K562 (cell line): Measurements from ENCODE around the gene LMOD1. TPM values are rescaled to one million over a fixed set of nuclear protein-coding genes. Genes with fewer than 3 reads are reported as not detected.

Experiments used
- ATAC-seq: fragments of 200-7000 bp; cut with Tn5 transposase; 3 replicates; pipeline ENCODE4 v1.9.1; 2020; ENCODE audit warnings: moderate library complexity
- BruUV-seq: library from RNA; stranded (reverse); fragments of 400-500 nt; replicated peaks from 2 replicates; lab custom pipeline; 2021; lab: Mats Ljungman, UMichigan
- CTCF ChIA-PET: fragments of 300-600 bp; formaldehyde crosslinking; extraction: SDS; loops from one replicate; lab custom pipeline; 2021; ENCODE audit warnings: low intra/inter-chr PET ratio; lab: Yijun Ruan, JAX
- POLR2A ChIA-PET: fragments of 300-600, 350-650 bp; sonication (Branson Sonifier 250); formaldehyde crosslinking; extraction: SDS; loops from one replicate; lab custom pipeline; 2021; ENCODE audit warnings: antibody characterized with exemption, inconsistent platforms; lab: Yijun Ruan, JAX
- DNase-seq, 4 experiments: peaks; one replicate each; pipeline versions ENCODE4 v3.0.0 to v3.0.0-alpha.2; 2011 to 2018; ENCODE audit warnings: low spot score in 3 of 4, mixed read lengths in 3 of 4; ENCODE audit errors: extremely low read depth in 1 of 4
- FAIRE-seq: peaks from 2 replicates; lab custom pipeline; 2011; peaks lifted over from hg19 to GRCh38; lab: Jason Lieb, UNC
- H2AFZ ChIP-seq: 2 replicates; pipeline ENCODE4 v1.6.0; 2011; ENCODE audit warnings: low read depth, low read length, control low read depth, inconsistent platforms
- H3K27ac ChIP-seq: fragments of 200-600 bp; 3 replicates; pipeline ENCODE4 v1.8.0; 2011; ENCODE audit warnings: low read depth, mild to moderate bottlenecking, control low read depth, inconsistent platforms, low read length, moderate library complexity, mixed read lengths; ENCODE audit errors: extremely low read depth
- H3K27me3 ChIP-seq, 2 experiments: fragments of 300-600 bp in 1 of 2; 2 replicates in 1 of 2; 3 replicates in 1 of 2; pipeline versions ENCODE4 v1.6.0 to v1.8.0; 2011; ENCODE audit warnings: inconsistent platforms in 2 of 2, low read length in 2 of 2, mild to moderate bottlenecking in 1 of 2, mixed read lengths in 1 of 2, moderate library complexity in 1 of 2; ENCODE audit not compliant: control insufficient read depth in 2 of 2, insufficient read depth in 2 of 2
- H3K36me3 ChIP-seq: fragments of 300-600 bp; 3 replicates; pipeline ENCODE4 v1.8.0; 2011; ENCODE audit warnings: mild to moderate bottlenecking, low read length, inconsistent platforms; ENCODE audit not compliant: control insufficient read depth, insufficient read depth
- H3K4me1 ChIP-seq, 2 experiments: fragments of 200-600 bp in 1 of 2; replicated peaks in 1 of 2; 2 replicates in 1 of 2; 3 replicates in 1 of 2; pipeline versions ENCODE4 v1.5.1 to v1.8.0; 2011; ENCODE audit warnings: inconsistent platforms in 2 of 2, low read length in 2 of 2, mild to moderate bottlenecking in 1 of 2, mixed read lengths in 1 of 2, moderate library complexity in 1 of 2; ENCODE audit not compliant: control insufficient read depth in 2 of 2, insufficient read depth in 2 of 2
- H3K4me2 ChIP-seq: 2 replicates; pipeline ENCODE4 v1.6.1; 2011; ENCODE audit warnings: low read length, control low read depth, inconsistent platforms, mixed read lengths; ENCODE audit not compliant: insufficient read depth
- H3K4me3 ChIP-seq: fragments of 200-600 bp; sonication (generic), shearing (Covaris generic); 2 replicates; pipeline ENCODE4 v1.5.1; 2016; ENCODE audit warnings: control low read depth, inconsistent platforms
- H3K79me2 ChIP-seq: fragments of 200-600 bp; 3 replicates; pipeline ENCODE4 v1.8.0; 2011; ENCODE audit warnings: low read length, inconsistent platforms; ENCODE audit not compliant: control insufficient read depth, insufficient read depth
- H3K9ac ChIP-seq, 2 experiments: 2 replicates each; pipeline versions ENCODE4 v1.6.0 to v1.6.1; 2011; ENCODE audit warnings: low read depth in 2 of 2, low read length in 2 of 2, control low read depth in 1 of 2, inconsistent platforms in 1 of 2, mild to moderate bottlenecking in 1 of 2, mixed read lengths in 1 of 2; ENCODE audit not compliant: insufficient read depth in 1 of 2
- H3K9me1 ChIP-seq: one replicate; pipeline ENCODE4 v1.6.0; 2011; ENCODE audit warnings: inconsistent platforms, mild to moderate bottlenecking, low read length, moderate library complexity; ENCODE audit not compliant: control insufficient read depth, insufficient read depth
- H3K9me3 ChIP-seq: replicated peaks from 2 replicates; pipeline ENCODE4 v1.5.1; 2011; ENCODE audit warnings: low read depth, low read length, inconsistent platforms; ENCODE audit not compliant: control insufficient read depth, insufficient read depth
- H4K20me1 ChIP-seq: replicated peaks from 2 replicates; pipeline ENCODE4 v1.6.1; 2011; ENCODE audit warnings: low read length, inconsistent platforms, mixed read lengths; ENCODE audit not compliant: control insufficient read depth, insufficient read depth
- CHCHD3 ChIP-seq: fragments of 250-450 bp; sonication (Bioruptor Pico); IDR thresholded peaks from 2 replicates; pipeline ENCODE4 v2.1.2; 2022; ENCODE audit warnings: mild to moderate bottlenecking
- ILF3 ChIP-seq: fragments of 450-650 bp; IDR thresholded peaks from 2 replicates; pipeline ENCODE4 v1.6.1; 2018; ENCODE audit warnings: antibody characterized with exemption, mild to moderate bottlenecking, moderate library complexity, borderline replicate concordance
- PCBP1 ChIP-seq: fragments of 200-400 bp; formaldehyde crosslinking; IDR thresholded peaks from 2 replicates; pipeline ENCODE4 v1.6.1; 2018; ENCODE audit warnings: mild to moderate bottlenecking, low read depth, low read length; ENCODE audit not compliant: poor library complexity, severe bottlenecking
- SAP30 ChIP-seq: fragments of 200-600 bp; sonication (generic); IDR thresholded peaks from 2 replicates; pipeline ENCODE4 v1.6.1; 2012; ENCODE audit warnings: borderline replicate concordance, low read depth, mild to moderate bottlenecking, moderate library complexity, low read length, control low read depth, inconsistent platforms; ENCODE audit not compliant: insufficient read depth, poor library complexity, severe bottlenecking
- TRIM25 ChIP-seq: fragments of 450-650 bp; IDR thresholded peaks from 2 replicates; pipeline ENCODE4 v1.7.0; 2016; ENCODE audit warnings: borderline replicate concordance
- XRCC3 ChIP-seq: fragments of 450-650 bp; IDR thresholded peaks from 2 replicates; pipeline ENCODE4 v1.6.1; 2017; ENCODE audit warnings: mild to moderate bottlenecking, moderate library complexity
- ZEB2 ChIP-seq: fragments of 450-650 bp; IDR thresholded peaks from 2 replicates; pipeline ENCODE4 v1.6.1; 2016
- ZNF121 ChIP-seq: sonication (generic); formaldehyde crosslinking; conservative IDR thresholded peaks from 2 replicates; pipeline ENCODE4 v1.8.0; 2022; ENCODE audit warnings: missing genetic modification reagents
- ZNF124 ChIP-seq: sonication (generic); formaldehyde crosslinking; IDR thresholded peaks from 2 replicates; pipeline ENCODE4 v1.8.1; 2022; ENCODE audit warnings: missing genetic modification reagents
- ZNF561 ChIP-seq: fragments of 450-650 bp; formaldehyde crosslinking; conservative IDR thresholded peaks from 2 replicates; pipeline ENCODE4 v1.4.0; 2020; ENCODE audit warnings: mild to moderate bottlenecking, moderate library complexity
- ZNF57 ChIP-seq: fragments of 450-650 bp; formaldehyde crosslinking; IDR thresholded peaks from 2 replicates; pipeline ENCODE4 v1.4.0; 2020; ENCODE audit warnings: mild to moderate bottlenecking, moderate library complexity
- ZNF696 ChIP-seq: fragments of 250-450 bp; sonication (Bioruptor Pico); conservative IDR thresholded peaks from 2 replicates; pipeline ENCODE4 v1.4.0; 2020; ENCODE audit warnings: mild to moderate bottlenecking, moderate library complexity
- WGBS: fragments of 100-300 bp; shearing (Covaris generic); methylation state at CpG from one replicate; pipeline ENCODE4 v1.1.6; 2016; ENCODE audit warnings: low coverage, mixed read lengths; ENCODE audit not compliant: insufficient coverage; ENCODE audit errors: missing lambda C conversion rate; 5-methylcytosine and 5-hydroxymethylcytosine counted together
- in situ Hi-C: fragments of 300-500 bp; cut with MboI; formaldehyde crosslinking; loops from 4 replicates; pipeline ENCODE4 v1.15.0; 2018; ENCODE audit warnings: inconsistent platforms, mixed read lengths
- intact Hi-C: fragments of 100-400 bp; cut with micrococcal nuclease; formaldehyde crosslinking; loops from 2 replicates; pipeline ENCODE4 v1.14.2; 2022
- polyA plus RNA-seq, 8 experiments: library from polyadenylated mRNA; depleted of rRNA in 4 of 8; stranded (reverse) in 5 of 8; unstranded in 3 of 8; fragments of >200 nt; fragmentation: Nextera tagmentation in 2 of 8; fragmentation: Illumina TruSeq in 1 of 8; extraction: Ambion mirVana in 2 of 8; extraction: Trizol in 1 of 8; gene quantifications; 2 replicates each; pipeline versions ENCODE4 v1.2.1 to v1.2.3, GENCODE V29; 2011 to 2014; ENCODE audit warnings: inconsistent platforms in 1 of 8, missing spikeins in 1 of 8
- total RNA-seq, 7 experiments: library from RNA; depleted of rRNA in 6 of 7; stranded (reverse); fragments of >200 nt in 6 of 7; fragmentation: Illumina TruSeq in 2 of 7; extraction: Trizol in 2 of 7; gene quantifications; 2 replicates each; pipeline versions ENCODE4 v1.2.1 to v1.2.3, GENCODE V29; 2011 to 2021; ENCODE audit warnings: low replicate concordance in 1 of 7
- TF ChIP-seq, protein P1 (sequence below): sonication (generic); formaldehyde crosslinking; IDR thresholded peaks from 2 replicates; pipeline ENCODE4 v1.9.0; 2022; ENCODE audit warnings: mild to moderate bottlenecking, missing genetic modification reagents

Gene LMOD1
- total and polyA plus RNA-seq, 9 of the 15 experiments (the other 6 are each of a cell fraction or from before 2014, with no cell fraction given): 0.03 to 0.54 (median 0.38) TPM; not detected in 1

GRCh38 chr1:201914456-201915235, 31.7 kb downstream of the LMOD1 start (continued):
- TF ChIP-seq ZNF696 (no peak), XRCC3 (no peak), PCBP1 (no peak), SAP30 (no peak)
- TF ChIP-seq, protein P1, sequence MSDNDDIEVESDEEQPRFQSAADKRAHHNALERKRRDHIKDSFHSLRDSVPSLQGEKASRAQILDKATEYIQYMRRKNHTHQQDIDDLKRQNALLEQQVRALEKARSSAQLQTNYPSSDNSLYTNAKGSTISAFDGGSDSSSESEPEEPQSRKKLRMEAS (CRISPR knock-in tag): no peak

DNA sequence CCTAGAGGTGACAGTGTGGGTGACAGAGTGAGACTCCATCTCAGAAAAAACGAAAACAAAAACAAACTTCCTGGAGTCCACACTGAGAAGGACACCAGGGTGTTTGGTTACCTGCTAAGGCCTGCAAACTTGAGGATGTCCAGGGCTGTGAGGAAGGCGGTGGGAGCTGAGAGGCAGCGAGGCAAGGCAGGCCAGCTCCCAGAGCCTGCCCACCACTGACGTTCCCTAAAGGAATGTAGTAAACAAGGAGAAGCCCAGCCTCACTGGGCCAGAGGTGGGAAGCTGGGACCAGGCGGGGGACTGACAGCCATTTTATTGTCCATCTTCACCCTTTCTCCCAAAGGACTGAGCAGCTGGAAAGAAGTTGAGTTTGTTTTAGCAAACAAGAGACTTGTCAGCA, 33.5 kb downstream of the LMOD1 start:
- H2AFZ ChIP-seq: no peak overlapping the region
- BruUV-seq: no TSS peak
- no peaks in the 10 kb centered on the region for H3K9me1 ChIP-seq
- DNase-seq: no peak
- in situ Hi-C loops (no loop called here), intact Hi-C loops (no loop called here)
- no peaks in the 10 kb centered on the region for H4K20me1 ChIP-seq
- no peak overlapping the region for H3K4me3 ChIP-seq
- H3K36me3 ChIP-seq: no peaks in the 10 kb centered on the region
- peaks cover 14 to 15% of the 10 kb centered on the region in 2 experiments for H3K4me1 ChIP-seq
- 57% methylated on average over 5 of the region's 5 CpGs for WGBS
- no peak for FAIRE-seq
- TF ChIP-seq CHCHD3 (CRISPR knock-in tag) (no peak), TRIM25 (no peak), ZNF57 (CRISPR knock-in tag) (no peak), ZNF124 (CRISPR knock-in tag) (no peak), ZEB2 (no peak), ZNF561 (CRISPR knock-in tag) (no peak), ILF3 (no peak), ZNF121 (CRISPR knock-in tag) (no peak)
- no peak overlapping the region for H3K27ac ChIP-seq
- H3K27me3 ChIP-seq: no peaks in the 10 kb centered on the region
- no peaks in the 10 kb centered on the region for H3K9me3 ChIP-seq
- POLR2A ChIA-PET: interaction anchor here (0.7 to 1.8 kb wide), 9 partner anchors 9 to 333 kb away, joined by 3 to 10 read pairs (median 5); partner anchors contain the start of gene TIMM17A
- CTCF ChIA-PET: no interaction called here
- H3K4me2 ChIP-seq: no peak overlapping the region
- no peaks in the 10 kb centered on the region for H3K79me2 ChIP-seq
- H3K9ac ChIP-seq: no peak overlapping the region
- ATAC-seq: no peak
